HG02623 (cell line): ENCODE data around the gene SHISA5.
A peak's percentile ranks its signal among the peaks of the same experiment; 100 is the strongest.
"Not testable (repeated sequence)": the region's sequence is repeated elsewhere in the genome, so short reads cannot be mapped to it uniquely, and the experiment has no call there.

Experiments used
- ATAC-seq: cut with Tn5 transposase; IDR thresholded peaks from one replicate; pipeline ENCODE4 v1.9.1; 2021; ENCODE audit warnings: moderate library complexity; ENCODE audit not compliant: unreplicated experiment

The SHISA5 gene

DNA sequence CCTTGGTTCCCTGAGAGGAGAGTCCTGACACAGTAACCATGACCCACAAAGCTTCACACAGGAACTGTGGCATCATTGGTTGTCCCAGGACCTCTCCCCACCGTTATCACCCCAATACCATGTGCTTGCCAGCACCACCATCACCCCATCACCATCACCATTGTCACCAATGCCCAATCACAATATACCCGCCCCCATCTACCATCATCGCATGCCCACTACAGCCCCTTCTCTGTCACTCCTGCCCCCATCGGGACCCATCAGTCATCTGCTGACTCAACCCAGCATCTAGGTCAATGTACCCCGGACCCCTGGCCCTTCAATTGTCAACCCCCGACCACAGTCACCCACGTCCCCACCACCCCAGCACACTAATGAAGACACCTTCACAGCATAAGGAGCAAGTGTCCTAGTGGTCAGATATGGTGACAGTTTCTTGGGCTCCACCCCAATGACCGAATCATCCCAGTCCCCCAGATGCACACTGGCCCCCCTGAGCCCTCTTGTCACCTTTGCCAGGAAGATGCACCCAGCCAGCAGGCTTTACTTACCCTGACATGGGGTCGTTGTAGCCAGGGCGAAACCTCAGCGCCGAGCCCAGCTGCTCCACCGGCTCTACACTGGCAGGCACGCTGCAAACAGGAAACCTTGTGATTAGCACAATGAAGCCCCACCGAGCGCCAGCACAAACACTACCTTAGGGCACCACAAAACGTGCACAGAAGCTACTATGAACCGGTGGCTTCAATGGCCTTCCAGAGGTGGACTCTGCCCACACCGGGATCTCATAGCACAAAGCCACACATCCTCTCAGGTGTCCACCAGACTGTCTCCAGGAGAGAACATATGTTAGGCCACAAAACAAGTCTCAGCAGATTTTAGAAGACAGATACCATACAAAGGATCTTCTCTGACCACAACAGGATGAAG, 25.1 kb downstream of the SHISA5 start:
- no peak for ATAC-seq

DNA sequence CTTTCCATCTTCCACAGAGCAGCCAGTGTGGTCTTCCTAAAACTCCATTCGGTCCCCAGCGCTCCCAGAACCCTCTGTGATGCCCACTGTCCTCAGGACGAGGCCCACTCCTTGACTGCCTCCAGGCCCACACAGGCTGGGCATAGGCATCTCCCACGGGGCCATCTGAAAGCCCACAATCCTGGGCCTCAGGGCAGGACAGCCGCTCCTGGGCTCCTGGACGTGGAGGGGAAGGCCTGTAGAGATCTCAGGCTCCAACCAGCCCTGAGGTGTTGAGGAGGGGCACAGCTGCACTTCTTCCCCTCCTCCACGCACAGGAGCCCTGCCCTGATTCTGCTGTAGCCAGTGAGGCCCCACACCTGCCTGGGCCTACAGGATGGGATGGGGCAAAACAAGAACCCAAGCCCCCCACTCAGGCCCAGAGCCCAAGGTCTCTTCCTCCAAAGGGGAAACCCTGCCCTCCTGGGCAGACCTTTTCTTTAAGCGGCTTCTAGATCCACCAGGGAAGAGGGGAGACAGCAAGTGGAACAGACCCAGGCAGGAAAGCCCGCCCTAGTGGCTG, 25.9 kb downstream of the SHISA5 start:
- no peak for ATAC-seq

DNA sequence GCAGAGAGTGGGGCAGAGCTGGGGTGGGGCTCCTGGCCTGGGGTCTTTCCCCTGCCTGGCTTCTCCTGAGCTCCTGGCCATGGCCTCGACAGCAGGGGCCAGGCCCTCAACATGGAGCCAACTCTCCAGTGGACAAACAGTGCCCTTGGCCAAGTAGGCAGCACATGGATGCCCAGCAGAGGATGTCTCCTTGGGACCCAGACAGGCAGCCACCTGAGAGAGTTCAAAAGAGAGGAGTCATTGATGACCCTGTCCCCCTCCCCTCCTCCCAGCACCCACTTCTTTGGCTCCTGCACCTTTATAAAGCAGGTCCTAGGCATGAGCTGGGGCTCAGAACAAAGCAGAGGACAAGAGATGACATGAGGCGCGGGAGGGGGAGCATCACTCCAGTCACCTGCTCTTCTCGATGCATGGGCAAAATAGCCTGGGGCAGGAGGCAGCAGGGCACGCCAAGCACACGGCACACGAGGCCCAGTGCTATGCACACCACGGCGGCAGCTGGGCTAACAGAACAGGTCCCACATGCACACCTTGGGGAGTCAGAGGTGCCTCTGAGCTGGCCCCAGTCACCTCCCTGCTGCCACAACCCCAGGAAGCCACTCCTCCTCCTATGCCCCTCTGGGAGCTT, 27.4 kb downstream of the SHISA5 start:
- ATAC-seq = no peak

DNA sequence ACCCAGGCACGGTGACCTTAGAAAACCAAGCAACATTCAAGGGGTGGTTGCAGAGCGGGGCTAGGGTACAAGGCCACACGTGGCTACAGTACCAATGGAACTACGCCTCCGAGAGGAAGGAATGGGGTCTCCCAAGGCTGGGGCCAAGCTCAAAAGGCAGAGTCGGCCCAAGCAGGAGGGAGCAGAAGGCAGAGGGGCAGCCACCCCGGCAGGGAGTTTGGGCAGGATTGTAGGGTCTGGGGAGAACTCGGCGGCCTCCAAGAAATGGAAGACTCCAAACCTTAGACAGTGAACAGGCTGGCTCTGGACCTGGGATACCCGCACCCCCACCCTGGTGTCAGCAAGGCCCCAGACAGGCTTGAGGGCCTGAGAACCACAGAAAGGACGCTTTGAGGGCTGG, 28.8 kb downstream of the SHISA5 start:
- ATAC-seq = no peak

DNA sequence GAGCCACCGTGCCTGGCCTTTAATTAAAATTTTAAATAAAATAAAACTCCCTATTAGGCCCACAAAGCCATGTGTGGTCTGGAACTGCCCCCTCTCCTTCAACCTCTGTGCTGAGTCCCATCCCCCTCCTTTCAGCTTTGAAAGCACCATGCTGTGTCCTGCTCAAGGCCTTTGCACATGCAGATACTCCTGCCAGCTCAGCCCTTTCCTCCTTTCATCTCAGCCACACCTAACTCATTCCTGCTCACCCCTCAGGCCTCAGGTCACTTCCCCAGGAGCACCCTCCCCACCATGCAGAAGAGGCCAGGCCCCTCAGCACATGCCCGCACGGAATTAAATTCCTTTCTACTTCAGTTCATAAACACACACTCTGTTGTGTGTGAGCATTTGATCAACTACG, 29.4 kb downstream of the SHISA5 start:
- no peak for ATAC-seq

DNA sequence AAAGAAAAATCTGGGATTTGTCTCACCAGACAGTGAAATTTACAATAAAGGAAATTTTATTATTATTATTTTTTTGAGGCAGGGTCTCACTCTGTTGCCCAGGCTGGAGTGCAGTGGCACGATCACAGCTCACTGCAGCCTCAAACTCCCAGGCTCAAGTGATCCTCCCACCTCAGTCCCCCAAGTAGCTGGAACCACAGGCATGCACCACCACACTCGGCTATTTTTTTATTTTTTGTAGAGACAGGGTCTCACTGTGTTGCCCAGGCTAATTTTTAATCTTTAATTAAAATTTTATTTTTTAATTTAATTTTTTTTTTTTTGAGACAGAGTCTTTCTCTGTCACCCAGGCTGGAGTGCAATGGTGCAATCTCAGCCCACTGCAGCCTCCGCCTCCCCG, 29.9 kb downstream of the SHISA5 start:
- not testable (repeated sequence) for ATAC-seq

DNA sequence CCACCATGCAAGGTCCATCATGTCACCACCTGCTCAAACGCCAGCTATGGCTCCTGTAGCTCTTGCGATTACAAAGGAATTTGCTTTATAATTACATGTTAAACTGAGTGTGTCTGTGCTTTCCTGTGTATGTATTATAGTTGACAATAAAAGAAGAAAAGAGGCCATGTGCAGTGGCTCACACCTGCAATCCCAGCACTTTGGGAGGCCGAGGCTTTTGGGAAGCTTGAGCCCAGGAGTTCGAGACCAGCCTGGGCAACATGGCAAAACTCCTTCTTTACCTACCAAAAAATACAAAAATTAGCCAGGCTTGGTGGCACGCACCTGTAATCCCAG, 30.4 kb downstream of the SHISA5 start:
- ATAC-seq = no peak

DNA sequence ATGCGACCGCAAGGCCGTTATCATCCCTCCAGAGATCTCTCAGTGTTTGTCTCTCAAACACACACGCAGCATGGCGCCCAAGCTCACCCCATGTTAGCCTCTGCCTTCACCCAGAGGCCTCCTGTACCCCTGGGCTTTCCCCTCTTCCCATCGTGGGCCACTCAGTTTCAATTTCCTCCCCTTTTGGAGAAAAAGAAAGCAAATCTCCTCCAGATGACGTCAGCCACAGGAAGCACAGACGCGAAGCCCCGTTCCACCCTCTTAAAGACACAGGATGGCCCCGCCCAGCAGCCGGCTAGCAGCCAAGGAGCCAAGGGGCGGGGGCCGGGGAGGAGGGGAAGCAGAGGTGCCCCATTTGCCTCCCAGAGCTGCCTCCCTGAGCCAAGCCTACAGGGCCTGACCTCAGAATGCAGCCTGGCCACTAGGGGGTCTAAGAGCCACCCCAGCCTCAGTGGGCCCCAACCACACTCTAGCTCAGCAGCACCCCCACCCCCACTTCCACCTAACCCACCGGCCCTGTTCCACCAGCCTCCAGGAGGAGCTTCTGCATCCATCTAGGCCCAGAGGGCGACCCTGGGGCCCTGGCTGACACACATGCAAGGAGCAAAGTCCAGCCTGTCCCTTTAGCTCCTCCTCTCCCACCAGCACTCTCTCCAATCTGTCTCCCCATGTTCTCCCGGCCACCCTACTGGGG, 30.9 kb downstream of the SHISA5 start:
- ATAC-seq = peak; percentile 74

DNA sequence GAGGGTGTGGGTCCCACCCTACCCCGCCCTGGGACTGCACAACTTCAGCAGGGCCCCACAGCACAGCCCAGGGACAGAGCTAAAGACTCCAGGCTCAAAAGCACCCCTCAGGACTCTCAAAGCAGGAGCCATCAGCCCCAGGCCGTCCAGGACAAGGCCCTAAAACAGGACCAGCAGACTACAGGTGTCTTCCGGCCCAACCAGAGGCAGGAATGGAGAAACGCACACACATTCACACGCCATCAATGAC, 31.4 kb downstream of the SHISA5 start:
- ATAC-seq = peak; percentile 8

DNA sequence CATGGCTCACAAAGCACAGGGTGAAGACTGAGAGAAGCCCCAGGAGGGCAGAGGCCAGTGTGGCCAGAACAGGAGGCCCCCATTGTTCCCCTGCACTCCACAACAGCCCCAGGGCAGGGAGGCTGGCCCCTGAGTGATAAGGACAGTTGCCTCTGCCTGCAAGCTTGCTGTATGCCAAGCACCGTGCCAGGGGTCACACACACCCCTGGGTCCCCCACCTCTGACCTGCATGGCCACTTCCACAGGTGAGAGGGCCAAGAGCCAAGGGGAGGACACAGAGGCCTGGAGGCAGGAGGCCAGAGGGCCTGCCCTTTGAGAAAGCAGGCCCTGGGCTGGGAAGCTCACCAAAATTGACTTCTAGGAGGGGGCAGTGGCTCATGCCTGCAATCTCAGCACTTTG, 33.7 kb downstream of the SHISA5 start:
- ATAC-seq = no peak

DNA sequence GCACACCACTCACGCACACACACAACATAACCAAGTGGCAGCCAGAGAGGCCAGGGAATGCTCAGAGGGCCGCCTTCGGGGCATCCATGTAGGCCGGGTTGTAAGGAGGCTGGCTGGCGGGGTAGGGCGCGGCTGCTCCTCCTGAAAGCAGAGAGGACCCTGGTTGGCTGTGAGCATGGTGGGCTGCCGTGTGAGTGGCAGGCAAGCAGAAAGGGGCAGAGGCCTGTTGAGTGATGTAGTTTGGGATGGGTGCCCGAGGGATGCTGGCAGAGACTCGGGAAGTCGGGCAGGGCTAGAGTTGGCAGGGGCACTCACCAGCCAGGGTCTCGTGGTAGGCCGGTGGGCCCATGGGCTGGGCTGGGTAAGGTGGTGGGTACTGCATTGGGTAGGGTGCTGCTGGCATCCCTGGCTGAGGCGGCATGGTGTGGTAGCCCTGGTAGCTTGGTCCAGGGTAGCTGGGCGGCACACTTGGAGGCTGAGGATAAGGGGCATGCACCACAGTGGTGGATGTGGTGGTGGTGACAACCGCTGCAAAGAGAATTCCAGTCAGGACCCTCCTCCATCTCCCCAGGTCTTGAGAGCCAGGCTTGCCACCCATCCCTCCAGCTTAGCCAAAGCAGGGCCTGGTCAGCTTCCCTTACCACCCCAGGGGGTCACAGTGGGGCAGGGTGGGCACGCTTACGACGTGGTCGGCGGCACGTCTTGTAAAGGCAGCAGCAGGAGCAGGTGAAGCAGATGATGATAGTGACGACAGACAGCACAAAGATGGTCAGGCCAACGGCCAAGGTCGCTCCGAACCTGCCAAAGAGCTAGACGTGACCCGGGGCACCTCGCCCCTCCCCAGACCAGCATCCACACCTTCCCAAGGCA, 34.7 kb downstream of the SHISA5 start:
- no peak for ATAC-seq

DNA sequence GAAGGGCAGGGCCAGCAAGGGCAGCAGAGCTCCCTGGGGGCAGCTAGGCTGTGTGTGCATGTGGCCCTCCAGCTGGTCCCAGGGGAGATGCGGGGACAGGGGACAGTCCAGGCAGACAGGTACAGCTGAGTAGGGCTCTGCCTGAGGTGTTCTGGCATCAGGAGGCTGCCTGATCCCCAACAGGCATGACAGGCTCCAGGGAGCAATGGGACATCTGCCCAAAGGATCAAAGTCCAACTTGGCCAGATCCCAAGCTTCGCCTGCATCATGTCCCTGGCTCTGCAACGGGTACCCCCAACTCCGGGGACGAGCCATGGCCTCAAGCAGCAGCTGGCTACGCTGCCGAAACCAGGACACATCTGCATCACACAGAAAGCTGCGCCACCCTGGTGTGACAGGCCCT, 35.6 kb downstream of the SHISA5 start:
- ATAC-seq = no peak

DNA sequence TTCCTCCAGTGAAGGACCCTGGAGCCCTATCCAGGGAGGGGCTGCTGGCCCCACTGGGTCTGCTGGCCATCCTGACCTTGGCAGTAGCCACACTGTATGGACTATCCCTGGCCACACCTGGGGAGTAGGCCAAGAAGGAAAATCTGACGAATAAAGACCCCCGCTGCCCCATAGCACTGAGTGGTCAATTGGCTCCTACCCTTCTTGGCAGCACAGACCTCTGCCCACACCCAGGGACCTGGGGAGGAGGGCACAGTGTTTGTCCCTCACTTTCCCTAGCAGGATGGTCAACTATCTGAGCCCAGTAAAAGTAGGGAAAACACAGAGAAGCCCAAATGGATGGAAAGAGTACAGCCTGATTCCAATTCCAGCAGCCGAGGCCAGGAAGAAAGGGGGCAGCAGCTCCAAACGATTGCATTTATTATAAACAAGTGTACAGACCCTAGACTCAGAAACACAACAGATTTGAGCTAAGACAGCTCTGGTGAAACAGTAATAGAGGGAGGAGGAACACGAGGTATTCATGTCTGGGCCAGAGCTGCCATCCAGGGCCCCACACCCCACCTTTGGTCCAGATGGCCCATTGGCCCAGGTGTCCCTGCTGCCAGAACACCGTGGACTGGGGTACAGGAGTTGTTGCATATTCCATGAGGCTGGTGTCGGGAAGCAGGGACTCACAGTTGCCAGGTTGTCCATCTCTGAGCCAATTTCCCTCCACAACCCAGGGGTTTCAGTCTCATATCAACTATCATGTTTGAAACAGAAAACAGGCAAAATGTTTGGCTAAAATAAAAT, 36.3 kb downstream of the SHISA5 start:
- no peak for ATAC-seq

DNA sequence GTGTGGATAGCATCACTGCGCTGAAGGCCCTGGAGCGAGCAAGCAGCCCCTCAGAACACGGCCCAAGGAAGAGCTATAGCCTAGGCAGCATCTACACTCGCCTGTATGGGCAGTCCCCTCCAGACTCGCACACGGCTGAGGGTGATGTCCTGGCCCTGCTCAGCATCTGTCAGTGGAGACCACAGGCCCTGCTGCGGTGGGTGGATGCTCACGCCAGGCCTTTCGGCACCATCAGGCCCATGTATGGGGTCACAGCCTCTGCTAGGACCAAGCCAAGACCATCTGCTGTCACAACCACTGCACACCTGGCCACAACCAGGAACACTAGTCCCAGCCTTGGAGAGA, 36.9 kb downstream of the SHISA5 start:
- ATAC-seq = no peak

DNA sequence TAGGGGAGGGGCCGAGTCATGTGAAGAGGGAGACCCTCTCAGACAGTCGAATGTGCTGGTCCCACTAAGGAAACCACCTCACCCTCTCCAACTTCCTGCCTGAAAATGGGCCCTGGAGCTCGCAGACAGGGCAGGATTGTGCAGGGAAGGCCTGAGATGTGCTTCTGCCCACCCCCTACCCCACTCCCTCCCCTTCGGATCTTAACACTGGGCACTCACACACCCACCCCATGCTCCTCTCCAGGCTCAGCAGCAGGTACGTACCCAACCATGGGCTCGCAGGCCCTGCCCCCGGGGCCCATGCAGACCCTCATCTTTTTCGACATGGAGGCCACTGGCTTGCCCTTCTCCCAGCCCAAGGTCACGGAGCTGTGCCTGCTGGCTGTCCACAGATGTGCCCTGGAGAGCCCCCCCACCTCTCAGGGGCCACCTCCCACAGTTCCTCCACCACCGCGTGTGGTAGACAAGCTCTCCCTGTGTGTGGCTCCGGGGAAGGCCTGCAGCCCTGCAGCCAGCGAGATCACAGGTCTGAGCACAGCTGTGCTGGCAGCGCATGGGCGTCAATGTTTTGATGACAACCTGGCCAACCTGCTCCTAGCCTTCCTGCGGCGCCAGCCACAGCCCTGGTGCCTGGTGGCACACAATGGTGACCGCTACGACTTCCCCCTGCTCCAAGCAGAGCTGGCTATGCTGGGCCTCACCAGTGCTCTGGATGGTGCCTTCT, 37.4 kb downstream of the SHISA5 start:
- no peak for ATAC-seq

DNA sequence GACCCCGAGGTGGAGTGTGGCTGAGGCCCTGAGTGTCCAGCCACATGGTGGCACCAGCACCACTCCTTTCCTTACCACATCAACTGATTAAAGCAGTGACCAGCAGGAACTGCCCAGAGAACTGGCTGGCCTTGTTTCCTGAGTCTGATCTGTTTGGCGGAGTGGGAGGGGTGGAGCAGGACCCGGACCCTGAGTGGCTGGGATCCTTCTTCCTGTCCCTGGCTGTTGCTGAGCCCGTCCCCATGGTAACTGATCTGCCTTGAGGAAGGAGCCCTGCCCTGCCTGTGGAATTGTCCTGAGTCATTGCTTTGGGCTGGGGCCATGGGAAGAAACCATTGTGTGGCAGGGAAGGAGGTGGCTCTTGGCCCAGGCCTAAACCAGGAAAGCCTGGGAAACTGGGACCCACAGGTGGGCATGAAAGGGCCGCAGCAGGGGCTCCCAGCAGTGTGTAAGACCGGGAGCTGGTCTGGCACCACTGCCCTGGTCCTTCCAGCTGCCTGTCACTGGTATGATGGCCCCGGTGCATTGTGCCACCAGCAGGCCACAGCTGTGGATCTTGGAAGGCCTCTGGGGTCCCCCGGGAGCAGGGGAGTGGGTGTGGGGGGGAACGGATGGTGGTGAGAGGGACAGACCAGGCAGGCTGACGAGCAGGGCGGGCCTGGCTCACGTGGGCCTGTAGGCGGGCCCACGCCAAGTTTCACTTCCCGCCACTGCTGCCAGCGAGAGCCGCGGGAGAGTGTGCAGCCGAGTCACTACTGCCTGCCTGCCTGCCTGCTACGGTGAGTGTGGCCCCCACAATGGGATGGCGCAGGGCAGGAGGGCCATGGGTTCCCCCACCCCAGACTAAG, 38.2 kb downstream of the SHISA5 start:
- ATAC-seq = peak; percentile 86

DNA sequence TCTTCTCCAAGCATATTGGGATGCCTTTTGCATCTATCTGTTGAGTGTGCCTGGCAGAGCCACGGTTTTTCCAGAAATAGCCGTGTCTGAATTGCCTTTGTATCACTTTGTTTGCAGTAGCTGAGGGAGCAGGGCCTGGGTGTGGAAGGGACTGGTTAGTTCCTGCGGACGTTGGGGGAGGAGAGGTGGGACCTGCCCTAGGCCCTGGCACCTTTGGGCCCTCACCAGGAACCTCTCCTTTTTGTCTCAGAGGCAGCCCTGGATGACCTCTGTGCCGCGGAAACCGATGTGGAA, 38.8 kb downstream of the SHISA5 start:
- no peak for ATAC-seq

DNA sequence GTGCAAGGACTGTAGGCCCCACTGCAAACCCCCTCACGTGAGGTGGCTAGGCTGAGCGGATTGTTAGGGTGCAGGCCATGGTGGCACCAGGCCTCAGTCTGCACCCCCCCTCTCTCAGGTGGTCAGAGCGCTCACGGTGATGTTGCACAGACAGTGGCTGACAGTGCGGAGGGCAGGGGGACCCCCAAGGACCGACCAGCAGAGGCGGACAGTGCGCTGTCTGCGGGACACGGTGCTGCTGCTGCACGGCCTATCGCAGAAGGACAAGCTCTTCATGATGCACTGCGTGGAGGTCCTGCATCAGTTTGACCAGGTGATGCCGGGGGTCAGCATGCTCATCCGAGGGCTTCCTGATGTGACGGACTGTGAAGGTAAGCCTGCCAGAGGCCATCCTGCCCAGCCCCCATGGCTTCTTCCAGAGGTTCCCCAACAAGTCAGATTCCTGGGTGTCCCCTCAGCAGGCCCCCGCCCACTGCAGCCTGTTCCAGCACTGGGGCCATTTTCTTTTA, 39.2 kb downstream of the SHISA5 start:
- no peak for ATAC-seq

DNA sequence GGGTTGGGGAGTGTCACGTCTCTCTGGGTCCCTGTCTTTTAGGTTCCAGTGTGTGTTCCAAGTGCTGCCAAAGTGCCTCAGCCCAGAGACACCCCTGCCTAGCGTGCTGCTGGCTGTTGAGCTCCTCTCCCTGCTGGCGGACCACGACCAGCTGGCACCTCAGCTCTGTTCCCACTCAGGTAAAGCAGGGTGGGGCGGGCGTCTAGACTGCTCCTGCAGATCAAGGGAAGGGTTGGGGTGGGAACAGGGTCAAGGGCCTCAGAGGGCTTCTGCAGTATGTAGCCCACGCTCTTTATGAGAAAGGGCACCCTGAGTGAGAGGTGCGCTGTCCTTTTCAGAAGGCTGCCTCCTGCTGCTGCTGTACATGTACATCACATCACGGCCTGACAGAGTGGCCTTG, 40.3 kb downstream of the SHISA5 start:
- ATAC-seq = no peak
